Trophoblast cell (in vitro differentiated cells and primary cell): ENCODE measurements around the gene USP32.

Experiments used
- DNase-seq, 2 donors: peaks; one replicate each; pipeline ENCODE4 v3.0.0-alpha.2; 2016
- H2AFZ ChIP-seq: 2 replicates; pipeline ENCODE4 v1.6.1; 2013; ENCODE audit warnings: low read length, moderate library complexity, mild to moderate bottlenecking; ENCODE audit not compliant: insufficient read depth, poor library complexity
- H2AK5ac ChIP-seq: 2 replicates; pipeline ENCODE4 v1.6.1; 2013; ENCODE audit warnings: mild to moderate bottlenecking, low read length
- H2BK120ac ChIP-seq: 2 replicates; pipeline ENCODE4 v1.6.1; 2013; ENCODE audit warnings: low read length, mild to moderate bottlenecking, moderate library complexity; ENCODE audit not compliant: insufficient read depth, poor library complexity
- H2BK12ac ChIP-seq: 2 replicates; pipeline ENCODE4 v1.6.1; 2013; ENCODE audit warnings: mild to moderate bottlenecking, low read length, moderate library complexity
- H2BK5ac ChIP-seq: 2 replicates; pipeline ENCODE4 v1.6.1; 2013; ENCODE audit warnings: low read length, low read depth, moderate library complexity, mild to moderate bottlenecking; ENCODE audit not compliant: poor library complexity
- H3K14ac ChIP-seq: 2 replicates; pipeline ENCODE4 v1.6.1; 2013; ENCODE audit warnings: mild to moderate bottlenecking, low read length
- H3K18ac ChIP-seq: 2 replicates; pipeline ENCODE4 v1.6.1; 2013; ENCODE audit warnings: mild to moderate bottlenecking, low read length
- H3K23ac ChIP-seq: 2 replicates; pipeline ENCODE4 v1.6.1; 2013; ENCODE audit warnings: low read length
- H3K27ac ChIP-seq: 2 replicates; pipeline ENCODE4 v1.5.1; 2013; ENCODE audit warnings: low read depth, mild to moderate bottlenecking, inconsistent platforms, low read length, moderate library complexity
- H3K27me3 ChIP-seq: 2 replicates; pipeline ENCODE4 v1.6.1; 2013; ENCODE audit warnings: inconsistent platforms, mild to moderate bottlenecking, low read length, moderate library complexity; ENCODE audit not compliant: insufficient read depth
- H3K36me3 ChIP-seq, 2 experiments: 1 replicate in 1 of 2; 2 replicates in 1 of 2; pipeline ENCODE4 v1.6.1; 2013; ENCODE audit warnings: low read length in 2 of 2, mild to moderate bottlenecking in 2 of 2, moderate library complexity in 1 of 2; ENCODE audit not compliant: insufficient read depth in 2 of 2, control insufficient read depth in 1 of 2
- H3K4ac ChIP-seq: 2 replicates; pipeline ENCODE4 v1.6.1; 2013; ENCODE audit warnings: low read depth, mild to moderate bottlenecking, low read length, moderate library complexity
- H3K4me1 ChIP-seq, 2 experiments: 1 replicate in 1 of 2; 2 replicates in 1 of 2; pipeline ENCODE4 v1.6.1; 2013; ENCODE audit warnings: low read length in 2 of 2, mild to moderate bottlenecking in 2 of 2, moderate library complexity in 1 of 2; ENCODE audit not compliant: insufficient read depth in 2 of 2, control insufficient read depth in 1 of 2
- H3K4me2 ChIP-seq: 2 replicates; pipeline ENCODE4 v1.6.1; 2013; ENCODE audit warnings: inconsistent platforms, mild to moderate bottlenecking, low read length, moderate library complexity
- H3K4me3 ChIP-seq: 2 replicates; pipeline ENCODE4 v1.5.1; 2013; ENCODE audit warnings: mild to moderate bottlenecking, low read depth, low read length, inconsistent platforms
- H3K79me1 ChIP-seq: one replicate; pipeline ENCODE4 v1.6.1; 2013; ENCODE audit warnings: low read length
- H3K79me2 ChIP-seq: 2 replicates; pipeline ENCODE4 v1.6.1; 2013; ENCODE audit warnings: low read length, mild to moderate bottlenecking; ENCODE audit not compliant: control insufficient read depth, insufficient read depth, poor library complexity
- H3K9ac ChIP-seq: 2 replicates; pipeline ENCODE4 v1.6.1; 2013; ENCODE audit warnings: mild to moderate bottlenecking, low read length
- H3K9me3 ChIP-seq: 2 replicates; pipeline ENCODE4 v1.6.1; 2013; ENCODE audit warnings: low read depth, mild to moderate bottlenecking, control low read depth, inconsistent platforms, low read length; ENCODE audit not compliant: insufficient read depth
- H4K12ac ChIP-seq: 2 replicates; pipeline ENCODE4 v1.6.1; 2013; ENCODE audit warnings: low read depth, mild to moderate bottlenecking, low read length, moderate library complexity
- H4K8ac ChIP-seq: 2 replicates; pipeline ENCODE4 v1.6.1; 2013; ENCODE audit warnings: low read depth, mild to moderate bottlenecking, low read length, moderate library complexity
- H4K91ac ChIP-seq: one replicate; pipeline ENCODE4 v1.6.1; 2013; ENCODE audit warnings: low read depth, mild to moderate bottlenecking, low read length, moderate library complexity
- WGBS: extraction: QIAGEN DNeasy Blood & Tissue Kit; methylation state at CpG from one replicate; pipeline ENCODE4 v1.1.7; 2013; ENCODE audit warnings: missing lambda C conversion rate; ENCODE audit not compliant: insufficient read length, insufficient coverage; ENCODE audit errors: extremely low coverage; 5-methylcytosine and 5-hydroxymethylcytosine counted together

The USP32 gene

DNA sequence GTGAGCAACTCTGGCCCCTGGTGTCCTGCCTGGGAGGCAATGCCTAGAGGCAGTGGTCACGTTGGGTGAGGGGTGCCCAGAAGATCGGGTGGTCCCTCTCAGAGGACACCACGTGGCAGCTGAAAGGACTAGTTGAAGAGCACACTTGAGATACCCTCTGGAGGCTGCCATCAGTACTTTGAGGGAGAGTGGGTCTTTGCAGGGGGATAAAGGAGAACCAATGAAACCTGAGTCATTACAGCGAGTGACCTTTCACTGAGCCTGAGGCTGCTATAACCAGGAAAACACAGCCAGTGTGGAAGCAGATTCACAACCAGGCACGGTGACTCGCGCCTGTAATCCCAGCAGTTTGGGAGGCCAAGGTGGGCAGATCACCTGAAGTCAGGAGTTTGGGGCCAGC, 223.3 kb downstream of the USP32 start:
- no peak overlapping the region for H3K14ac ChIP-seq
- no peak overlapping the region for H2AK5ac ChIP-seq
- H4K12ac ChIP-seq = no peak overlapping the region
- DNase-seq = no peak
- no peak overlapping the region for H3K4ac ChIP-seq
- H3K4me1 ChIP-seq = peaks cover 0 to 2% of the 10 kb centered on the region in 2 experiments
- no CpG with 5 or more reads among the region's 7 CpGs for WGBS
- H3K23ac ChIP-seq = no peak overlapping the region
- no peaks in the 10 kb centered on the region for H3K36me3 ChIP-seq
- H3K4me2 ChIP-seq = no peak overlapping the region
- H3K4me3 ChIP-seq = no peak overlapping the region
- H3K27ac ChIP-seq = no peak overlapping the region
- no peaks in the 10 kb centered on the region for H3K79me1 ChIP-seq
- no peaks in the 10 kb centered on the region for H3K9me3 ChIP-seq
- H2BK120ac ChIP-seq = no peak overlapping the region
- H2BK5ac ChIP-seq = no peak overlapping the region
- H3K79me2 ChIP-seq = no peaks in the 10 kb centered on the region
- no peak overlapping the region for H4K91ac ChIP-seq
- no peak overlapping the region for H2AFZ ChIP-seq
- no peak overlapping the region for H3K18ac ChIP-seq
- no peak overlapping the region for H3K9ac ChIP-seq
- H3K27me3 ChIP-seq = no peaks in the 10 kb centered on the region
- no peak overlapping the region for H2BK12ac ChIP-seq
- no peak overlapping the region for H4K8ac ChIP-seq

GRCh38 chr17:60167065-60167741, 224.7 kb downstream of the USP32 start:
- Histone ChIP-seq H2AFZ (no peak overlapping the region), H3K4ac (no peak overlapping the region), H3K27me3 (no peaks in the 10 kb centered on the region), H2BK5ac (no peak overlapping the region), H3K4me1 (peaks cover 0 to 5% of the 10 kb centered on the region in 2 experiments), H2BK12ac (no peak overlapping the region), H3K9me3 (no peaks in the 10 kb centered on the region), H3K79me2 (no peaks in the 10 kb centered on the region), H3K23ac (no peak overlapping the region), H3K27ac (no peak overlapping the region), H3K18ac (no peak overlapping the region), H4K12ac (no peak overlapping the region), H3K9ac (no peak overlapping the region), H4K91ac (no peak overlapping the region), H4K8ac (no peak overlapping the region), H3K79me1 (no peaks in the 10 kb centered on the region), H3K4me2 (no peak overlapping the region), H3K14ac (no peak overlapping the region), H2BK120ac (no peak overlapping the region), H2AK5ac (no peak overlapping the region), H3K36me3 (no peaks in the 10 kb centered on the region), H3K4me3 (no peak overlapping the region)
- WGBS = no CpG with 5 or more reads among the region's 11 CpGs
- DNase-seq = no peak

DNA sequence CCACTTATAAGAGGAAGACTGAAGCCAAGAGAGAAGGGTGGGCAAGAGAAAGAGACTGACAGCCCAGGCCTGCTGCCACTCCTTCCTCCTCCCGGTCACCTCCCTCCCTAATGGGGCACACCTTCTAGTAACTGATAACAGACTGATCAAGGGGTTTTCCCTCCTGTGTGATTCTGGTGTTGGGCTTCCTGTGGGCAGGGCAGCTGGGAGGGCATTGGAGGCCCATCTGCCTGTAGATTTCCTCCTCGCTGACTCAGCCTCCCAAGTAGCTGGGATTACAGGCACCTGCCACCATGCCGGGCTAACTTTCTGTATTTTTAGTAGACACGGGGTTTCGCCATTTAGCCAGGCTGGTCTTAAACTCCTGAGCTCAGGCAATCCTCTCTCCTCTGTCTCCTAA, 226.0 kb downstream of the USP32 start:
- Histone ChIP-seq H3K27me3 (no peaks in the 10 kb centered on the region), H3K79me1 (no peaks in the 10 kb centered on the region), H3K9ac (no peak overlapping the region), H3K14ac (no peak overlapping the region), H3K23ac (no peak overlapping the region), H3K4me2 (no peak overlapping the region), H2AK5ac (no peak overlapping the region), H2AFZ (no peak overlapping the region), H3K4me3 (no peak overlapping the region), H2BK120ac (no peak overlapping the region), H4K91ac (no peak overlapping the region), H3K4me1 (peaks cover 0 to 5% of the 10 kb centered on the region in 2 experiments), H2BK5ac (no peak overlapping the region), H3K36me3 (no peaks in the 10 kb centered on the region), H4K8ac (no peak overlapping the region), H3K9me3 (no peaks in the 10 kb centered on the region), H2BK12ac (no peak overlapping the region), H3K27ac (no peak overlapping the region), H3K4ac (no peak overlapping the region), H3K79me2 (no peaks in the 10 kb centered on the region), H4K12ac (no peak overlapping the region), H3K18ac (no peak overlapping the region)
- no CpG with 5 or more reads among the region's 5 CpGs for WGBS
- no peak for DNase-seq

DNA sequence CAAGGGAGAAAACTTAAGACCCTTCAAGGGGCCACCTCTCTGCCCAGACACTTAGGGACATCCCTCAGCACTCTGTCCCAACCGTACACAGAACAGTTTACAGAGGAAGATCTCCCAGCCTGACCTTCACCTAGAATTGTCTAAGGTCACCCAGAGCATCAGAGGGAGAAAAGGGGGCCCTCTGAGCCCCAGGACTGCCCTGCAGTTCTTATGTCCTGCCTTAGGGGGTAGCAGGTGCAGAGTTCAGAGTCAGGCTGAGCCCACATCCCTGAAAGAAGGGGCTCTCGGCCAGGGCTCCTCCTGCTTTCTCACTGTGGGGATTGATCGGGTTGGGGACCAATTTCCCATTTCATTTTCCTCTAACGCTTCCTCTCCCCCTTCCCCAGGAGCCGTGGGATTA, 226.7 kb downstream of the USP32 start:
- Histone ChIP-seq H2BK12ac (no peak overlapping the region), H4K8ac (no peak overlapping the region), H3K14ac (no peak overlapping the region), H3K9me3 (no peaks in the 10 kb centered on the region), H3K4me2 (no peak overlapping the region), H3K4ac (no peak overlapping the region), H3K36me3 (no peaks in the 10 kb centered on the region), H2AFZ (no peak overlapping the region), H3K23ac (no peak overlapping the region), H3K79me1 (no peaks in the 10 kb centered on the region), H4K91ac (no peak overlapping the region), H3K27ac (no peak overlapping the region), H3K4me3 (no peak overlapping the region), H2BK120ac (no peak overlapping the region), H2AK5ac (no peak overlapping the region), H3K4me1 (peaks cover 0 to 5% of the 10 kb centered on the region in 2 experiments), H3K27me3 (no peaks in the 10 kb centered on the region), H4K12ac (no peak overlapping the region), H3K9ac (no peak overlapping the region), H3K18ac (no peak overlapping the region), H3K79me2 (no peaks in the 10 kb centered on the region), H2BK5ac (no peak overlapping the region)
- no CpG with 5 or more reads among the region's 5 CpGs for WGBS
- DNase-seq = no peak
